Fibroblast of mammary gland (primary cell): ENCODE data around the gene COX14.
"Not testable (repeated sequence)": the region's sequence is repeated elsewhere in the genome, so short reads cannot be mapped to it uniquely, and the experiment has no call there.

ENCODE experiments used
- DNase-seq: peaks from one replicate; pipeline ENCODE4 v3.0.0-alpha.2; 2010; ENCODE audit warnings: low read depth
- H3K4me3 ChIP-seq: 2 replicates; pipeline ENCODE4 v1.5.1; 2011; ENCODE audit warnings: low read depth, mild to moderate bottlenecking, low read length, moderate library complexity; ENCODE audit not compliant: control insufficient read depth
- CTCF ChIP-seq: conservative IDR thresholded peaks from 2 replicates; pipeline ENCODE4 v1.5.1; 2011; ENCODE audit warnings: low read depth, low read length, inconsistent platforms; ENCODE audit not compliant: control insufficient read depth, insufficient read depth

Gene COX14

GRCh38 chr12:50077099-50077498, 34.9 kb upstream of the COX14 start:
- no peak for DNase-seq

GRCh38 chr12:50078281-50078680, 33.8 kb upstream of the COX14 start:
- TF ChIP-seq CTCF: no peak
- DNase-seq: no peak
- H3K4me3 ChIP-seq: no peak overlapping the region

More at GRCh38 chr12:50077099-50077498, 34.9 kb upstream of the COX14 start:
- no peak overlapping the region for H3K4me3 ChIP-seq
- no peak for TF ChIP-seq CTCF

DNA sequence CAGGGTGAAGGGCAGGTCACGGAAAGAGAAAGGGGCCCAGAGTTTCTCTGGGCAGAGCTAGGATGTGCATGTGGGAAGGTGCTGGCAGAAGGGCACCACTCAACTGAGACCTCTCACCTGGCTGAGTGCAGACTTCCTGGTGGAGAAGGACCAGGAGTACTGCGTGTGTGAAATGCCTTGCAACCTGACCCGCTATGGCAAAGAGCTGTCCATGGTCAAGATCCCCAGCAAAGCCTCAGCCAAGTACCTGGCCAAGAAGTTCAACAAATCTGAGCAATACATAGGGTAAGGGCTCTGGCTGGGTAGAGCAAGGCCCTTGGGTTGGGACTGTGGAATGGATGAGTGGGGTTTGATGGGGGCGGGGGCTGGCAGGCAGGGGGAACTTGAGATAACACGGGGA, 32.3 kb upstream of the COX14 start:
- no peak for DNase-seq
- H3K4me3 ChIP-seq: no peak overlapping the region
- TF ChIP-seq CTCF: no peak

DNA sequence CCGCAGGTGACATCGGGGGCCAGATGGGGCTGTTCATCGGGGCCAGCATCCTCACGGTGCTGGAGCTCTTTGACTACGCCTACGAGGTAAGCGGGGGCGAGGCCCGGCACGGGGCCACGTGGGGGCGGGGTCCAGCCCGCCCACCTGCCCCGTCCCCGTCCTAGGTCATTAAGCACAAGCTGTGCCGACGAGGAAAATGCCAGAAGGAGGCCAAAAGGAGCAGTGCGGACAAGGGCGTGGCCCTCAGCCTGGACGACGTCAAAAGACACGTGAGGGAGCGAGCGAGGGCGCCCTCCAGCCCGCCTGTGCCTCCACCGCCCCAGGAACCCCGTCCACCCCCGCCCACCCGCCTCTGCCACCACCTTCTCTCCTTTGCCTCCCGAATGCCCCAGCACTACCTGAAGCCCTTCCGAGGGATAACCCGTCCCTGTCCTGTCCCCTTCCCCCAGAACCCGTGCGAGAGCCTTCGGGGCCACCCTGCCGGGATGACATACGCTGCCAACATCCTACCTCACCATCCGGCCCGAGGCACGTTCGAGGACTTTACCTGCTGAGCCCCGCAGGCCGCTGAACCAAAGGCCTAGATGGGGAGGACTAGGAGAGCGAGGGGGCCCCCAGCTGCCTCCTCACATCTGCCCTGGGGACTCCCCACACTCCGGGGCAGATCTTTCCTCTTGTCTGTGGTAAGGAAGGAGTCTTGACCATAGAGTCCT, 30.8 kb upstream of the COX14 start:
- no peak overlapping the region for H3K4me3 ChIP-seq
- no peak for DNase-seq
- no peak for TF ChIP-seq CTCF

- DNase-seq: no peak
- H3K4me3 ChIP-seq: no peak overlapping the region
- no peak for TF ChIP-seq CTCF
Observed at GRCh38 chr12:50082644-50083043, 29.4 kb upstream of the COX14 start.

GRCh38 chr12:50083301-50083700, 28.7 kb upstream of the COX14 start:
- H3K4me3 ChIP-seq: no peak overlapping the region
- TF ChIP-seq CTCF: no peak
- DNase-seq: no peak

DNA sequence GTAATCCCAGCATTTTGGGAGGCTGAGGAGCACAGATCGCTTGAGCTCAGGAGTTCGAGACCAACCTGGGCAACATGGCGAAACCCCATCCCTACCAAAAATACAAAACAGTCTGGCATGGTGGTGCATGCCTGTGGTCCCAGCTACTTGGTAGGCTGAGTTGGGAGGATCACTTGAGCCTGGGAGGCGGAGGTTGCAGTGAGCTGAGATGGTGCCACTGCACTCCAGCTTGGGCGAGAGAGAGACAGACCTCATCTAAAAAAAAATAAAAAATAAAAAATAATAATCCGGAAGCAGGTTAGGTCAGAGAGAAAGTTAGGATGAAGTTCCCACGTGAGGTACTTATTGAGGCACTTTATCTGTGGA, 27.6 kb upstream of the COX14 start:
- H3K4me3 ChIP-seq: peak overlapping the region; percentile 86
- DNase-seq: not testable (repeated sequence)
